Smooth muscle cell (in vitro differentiated cells): ENCODE measurements around the gene KCNJ18. TPM values are rescaled to one million over a fixed set of nuclear protein-coding genes. Genes with fewer than 3 reads are reported as not detected.

Source experiments
- DNase-seq: peaks from one replicate; lab custom pipeline; 2025; ENCODE audit not compliant: unreplicated experiment; lab: John Stamatoyannopoulos, UW
- H2AFZ ChIP-seq: fragments of 200-600 bp; sonication (generic); 2 replicates; pipeline ENCODE4 v1.6.0; 2016; ENCODE audit warnings: antibody characterized with exemption, low read depth, mild to moderate bottlenecking
- H3F3A ChIP-seq: fragments of 200-600 bp; sonication (generic); 2 replicates; pipeline ENCODE4 v1.6.0; 2017; ENCODE audit warnings: antibody characterized with exemption, low read depth
- H3K27ac ChIP-seq: fragments of 200-600 bp; sonication (generic); 2 replicates; pipeline ENCODE4 v1.5.1; 2016; ENCODE audit warnings: low read depth, mild to moderate bottlenecking
- H3K27me3 ChIP-seq: fragments of 200-600 bp; sonication (generic); 2 replicates; pipeline ENCODE4 v1.6.1; 2016; ENCODE audit warnings: low read depth, mild to moderate bottlenecking
- H3K36me3 ChIP-seq: fragments of 200-600 bp; sonication (generic); 2 replicates; pipeline ENCODE4 v1.5.1; 2016; ENCODE audit warnings: low read depth
- H3K4me1 ChIP-seq: fragments of 200-600 bp; sonication (generic); 2 replicates; pipeline ENCODE4 v1.5.1; 2016; ENCODE audit warnings: low read depth
- H3K4me2 ChIP-seq: fragments of 200-600 bp; sonication (generic); 2 replicates; pipeline ENCODE4 v1.6.0; 2016; ENCODE audit warnings: mild to moderate bottlenecking
- H3K4me3 ChIP-seq: fragments of 200-600 bp; sonication (generic); 2 replicates; pipeline ENCODE4 v1.5.1; 2016; ENCODE audit warnings: mild to moderate bottlenecking
- H3K79me2 ChIP-seq: fragments of 200-600 bp; sonication (generic); 2 replicates; pipeline ENCODE4 v1.6.0; 2016; ENCODE audit warnings: low read depth, mild to moderate bottlenecking
- H3K9ac ChIP-seq: fragments of 200-600 bp; sonication (generic); 2 replicates; pipeline ENCODE4 v1.6.0; 2016; ENCODE audit warnings: low read depth
- H3K9me3 ChIP-seq: fragments of 200-600 bp; sonication (generic); replicated peaks from 2 replicates; pipeline ENCODE4 v1.5.1; 2016; ENCODE audit warnings: low read depth
- H4K20me1 ChIP-seq: fragments of 200-600 bp; sonication (generic); 2 replicates; pipeline ENCODE4 v1.6.0; 2016; ENCODE audit warnings: low read depth
- WGBS: methylation state at CpG from one replicate; pipeline ENCODE4 v1.1.7; 2016; ENCODE audit warnings: low lambda C conversion rate; 5-methylcytosine and 5-hydroxymethylcytosine counted together
- polyA plus RNA-seq: library from polyadenylated mRNA; unstranded; fragments of >200 nt; fragmentation: Nextera tagmentation; extraction: Ambion mirVana; gene quantifications from 2 replicates; pipeline ENCODE4 v1.2.1, GENCODE V29; 2016
- total RNA-seq: library from RNA; depleted of rRNA; stranded (reverse); fragments of >200 nt; gene quantifications from 2 replicates; pipeline ENCODE4 v1.2.3, GENCODE V29; 2014
- TF ChIP-seq, protein P1 (sequence below): fragments of 200-600 bp; sonication (generic); IDR thresholded peaks from 2 replicates; pipeline ENCODE4 v1.5.1; 2017; ENCODE audit warnings: borderline replicate concordance, mild to moderate bottlenecking, antibody characterized with exemption; ENCODE audit not compliant: insufficient read depth, poor library complexity, severe bottlenecking

The KCNJ18 gene
- total and polyA plus RNA-seq, 2 experiments from 2014 or later: not detected

DNA sequence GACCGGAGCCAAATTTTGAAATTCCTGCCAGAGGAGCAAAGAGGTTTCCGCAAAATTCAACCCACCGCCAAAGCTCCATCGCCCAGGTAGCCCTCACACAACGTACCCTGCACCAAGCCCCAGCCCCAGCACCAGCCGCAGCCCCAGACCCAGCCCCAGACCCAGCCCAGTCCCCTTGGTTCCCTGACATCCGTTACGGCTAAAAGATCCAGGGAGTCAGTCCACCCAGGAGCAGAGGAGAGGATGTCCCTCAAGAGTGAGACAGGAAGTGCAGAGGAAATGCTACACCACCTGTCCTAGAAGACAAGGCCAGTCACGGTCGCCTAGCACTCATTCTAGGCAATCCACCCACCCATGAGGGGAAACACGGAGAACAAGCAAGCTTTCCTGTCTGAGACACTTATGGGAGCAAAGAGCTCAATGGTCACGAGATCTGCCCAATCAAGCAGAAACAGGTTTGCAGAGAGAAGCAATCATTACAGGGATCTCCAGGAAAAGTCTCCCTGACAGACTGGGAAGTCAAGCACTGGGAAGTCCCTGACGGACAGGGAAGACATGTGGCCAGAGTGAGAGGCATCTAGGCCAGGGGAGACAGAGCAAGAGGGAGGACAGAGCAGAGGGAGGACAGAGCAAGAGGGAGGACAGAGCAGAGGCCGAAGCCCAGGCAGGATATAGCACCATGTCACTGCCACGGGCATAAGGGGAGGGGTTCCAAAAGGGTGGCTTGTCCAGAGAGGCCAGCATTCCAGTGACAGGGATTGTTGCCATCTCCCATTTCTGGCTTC, 15.0 kb upstream of the KCNJ18 start:
- no peak overlapping the region for H3K9ac ChIP-seq
- 71% methylated on average over 15 of the region's 15 CpGs for WGBS
- H3K4me1 ChIP-seq: no peaks in the 10 kb centered on the region
- H3K79me2 ChIP-seq: no peaks in the 10 kb centered on the region
- H3K4me3 ChIP-seq: no peak overlapping the region
- H3F3A ChIP-seq: no peaks in the 10 kb centered on the region
- no peak for DNase-seq
- TF ChIP-seq, protein P1, sequence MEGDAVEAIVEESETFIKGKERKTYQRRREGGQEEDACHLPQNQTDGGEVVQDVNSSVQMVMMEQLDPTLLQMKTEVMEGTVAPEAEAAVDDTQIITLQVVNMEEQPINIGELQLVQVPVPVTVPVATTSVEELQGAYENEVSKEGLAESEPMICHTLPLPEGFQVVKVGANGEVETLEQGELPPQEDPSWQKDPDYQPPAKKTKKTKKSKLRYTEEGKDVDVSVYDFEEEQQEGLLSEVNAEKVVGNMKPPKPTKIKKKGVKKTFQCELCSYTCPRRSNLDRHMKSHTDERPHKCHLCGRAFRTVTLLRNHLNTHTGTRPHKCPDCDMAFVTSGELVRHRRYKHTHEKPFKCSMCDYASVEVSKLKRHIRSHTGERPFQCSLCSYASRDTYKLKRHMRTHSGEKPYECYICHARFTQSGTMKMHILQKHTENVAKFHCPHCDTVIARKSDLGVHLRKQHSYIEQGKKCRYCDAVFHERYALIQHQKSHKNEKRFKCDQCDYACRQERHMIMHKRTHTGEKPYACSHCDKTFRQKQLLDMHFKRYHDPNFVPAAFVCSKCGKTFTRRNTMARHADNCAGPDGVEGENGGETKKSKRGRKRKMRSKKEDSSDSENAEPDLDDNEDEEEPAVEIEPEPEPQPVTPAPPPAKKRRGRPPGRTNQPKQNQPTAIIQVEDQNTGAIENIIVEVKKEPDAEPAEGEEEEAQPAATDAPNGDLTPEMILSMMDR: no peak
- H2AFZ ChIP-seq: no peak overlapping the region
- H4K20me1 ChIP-seq: no peaks in the 10 kb centered on the region
- H3K27me3 ChIP-seq: no peaks in the 10 kb centered on the region
- no peaks in the 10 kb centered on the region for H3K36me3 ChIP-seq
- H3K27ac ChIP-seq: no peak overlapping the region
- H3K9me3 ChIP-seq: peaks cover 14% of the 10 kb centered on the region
- H3K4me2 ChIP-seq: no peak overlapping the region

DNA sequence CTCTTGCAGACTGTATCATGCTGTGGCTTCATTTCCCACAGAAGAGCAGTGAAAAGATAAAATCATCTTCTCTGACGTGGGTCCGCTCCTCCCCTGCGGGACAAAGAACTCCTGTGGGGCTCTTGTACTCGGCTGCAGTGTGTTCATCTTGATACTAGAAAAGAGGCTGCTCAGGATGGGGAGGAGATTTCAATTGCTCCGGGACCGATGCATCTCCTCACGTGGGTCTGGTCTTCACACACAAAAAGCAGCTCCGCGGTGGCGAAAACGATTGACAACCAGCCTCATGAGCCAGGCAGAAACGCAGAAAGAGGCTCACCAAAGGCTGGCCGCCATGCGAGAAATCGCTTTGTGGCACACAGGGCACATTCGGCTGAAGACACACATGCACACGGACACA, 14.4 kb upstream of the KCNJ18 start:
- Histone ChIP-seq H3K27ac (no peak overlapping the region), H3K4me3 (no peak overlapping the region), H3K4me2 (no peak overlapping the region), H3K4me1 (no peaks in the 10 kb centered on the region), H3K9ac (no peak overlapping the region), H4K20me1 (no peaks in the 10 kb centered on the region), H3K27me3 (no peaks in the 10 kb centered on the region), H3F3A (no peaks in the 10 kb centered on the region), H3K9me3 (peaks cover 11% of the 10 kb centered on the region), H3K79me2 (no peaks in the 10 kb centered on the region), H3K36me3 (no peaks in the 10 kb centered on the region), H2AFZ (no peak overlapping the region)
- WGBS: 72% methylated on average over 17 of the region's 17 CpGs
- TF ChIP-seq, protein P1: no peak
- no peak for DNase-seq

DNA sequence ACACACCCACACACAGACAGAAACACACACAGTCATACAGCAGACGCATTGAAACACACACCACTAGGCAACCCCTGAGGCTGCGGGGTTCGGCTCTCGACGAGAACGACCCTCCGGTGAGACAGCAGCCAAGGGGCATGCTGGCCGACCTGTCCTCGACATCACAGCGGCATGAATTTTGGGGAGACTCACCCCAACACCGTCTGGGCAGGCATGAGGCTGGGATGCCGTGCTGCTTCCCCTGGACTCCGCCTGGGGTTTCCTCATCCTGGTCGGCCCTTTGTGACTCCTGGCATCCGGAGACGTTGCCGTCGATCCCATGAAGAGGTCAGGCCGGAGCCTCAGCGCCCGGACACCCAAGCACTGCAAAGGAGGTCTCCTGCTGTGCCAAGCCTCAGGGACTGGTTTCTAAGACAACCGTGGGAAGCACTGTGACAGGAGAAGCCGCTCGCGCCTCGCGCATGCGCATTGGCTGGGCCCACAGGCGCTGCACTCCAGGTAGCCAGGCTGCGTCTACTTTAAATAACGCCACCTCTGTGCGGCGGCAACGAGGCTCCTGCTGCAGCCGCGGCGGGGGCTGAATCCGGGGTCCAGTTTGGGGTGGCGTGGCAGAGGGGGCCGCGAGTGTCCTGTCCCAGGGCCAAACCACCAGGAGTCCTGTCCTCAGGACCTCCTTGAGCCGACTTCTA, 13.8 kb upstream of the KCNJ18 start:
- TF ChIP-seq, protein P1: no peak
- H3K4me1 ChIP-seq: no peaks in the 10 kb centered on the region
- no peaks in the 10 kb centered on the region for H3K36me3 ChIP-seq
- H3K4me2 ChIP-seq: no peak overlapping the region
- H3K27me3 ChIP-seq: no peaks in the 10 kb centered on the region
- no peak overlapping the region for H3K4me3 ChIP-seq
- H3K79me2 ChIP-seq: no peaks in the 10 kb centered on the region
- WGBS: 90% methylated on average over 42 of the region's 42 CpGs
- H3K9me3 ChIP-seq: peaks cover 11% of the 10 kb centered on the region
- H2AFZ ChIP-seq: no peak overlapping the region
- H3F3A ChIP-seq: no peaks in the 10 kb centered on the region
- no peak for DNase-seq
- no peak overlapping the region for H3K27ac ChIP-seq
- H3K9ac ChIP-seq: no peak overlapping the region
- no peaks in the 10 kb centered on the region for H4K20me1 ChIP-seq
